K562 (cell line): ENCODE results near the gene FAAH. TPM values are rescaled to one million over a fixed set of nuclear protein-coding genes. Genes with fewer than 3 reads are reported as not detected.

Experiments used
- ATAC-seq: fragments of 200-7000 bp; cut with Tn5 transposase; 3 replicates; pipeline ENCODE4 v1.9.1; 2020; ENCODE audit warnings: moderate library complexity
- BruUV-seq: library from RNA; stranded (reverse); fragments of 400-500 nt; replicated peaks from 2 replicates; lab custom pipeline; 2021; lab: Mats Ljungman, UMichigan
- CTCF ChIA-PET: fragments of 300-600 bp; formaldehyde crosslinking; extraction: SDS; loops from one replicate; lab custom pipeline; 2021; ENCODE audit warnings: low intra/inter-chr PET ratio; lab: Yijun Ruan, JAX
- POLR2A ChIA-PET: fragments of 300-600, 350-650 bp; sonication (Branson Sonifier 250); formaldehyde crosslinking; extraction: SDS; loops from one replicate; lab custom pipeline; 2021; ENCODE audit warnings: antibody characterized with exemption, inconsistent platforms; lab: Yijun Ruan, JAX
- DNase-seq, 4 experiments: peaks; one replicate each; pipeline versions ENCODE4 v3.0.0 to v3.0.0-alpha.2; 2011 to 2018; ENCODE audit warnings: low spot score in 3 of 4, mixed read lengths in 3 of 4; ENCODE audit errors: extremely low read depth in 1 of 4
- FAIRE-seq: peaks from 2 replicates; lab custom pipeline; 2011; peaks lifted over from hg19 to GRCh38; lab: Jason Lieb, UNC
- H2AFZ ChIP-seq: 2 replicates; pipeline ENCODE4 v1.6.0; 2011; ENCODE audit warnings: low read depth, low read length, control low read depth, inconsistent platforms
- H3K27ac ChIP-seq: fragments of 200-600 bp; 3 replicates; pipeline ENCODE4 v1.8.0; 2011; ENCODE audit warnings: low read depth, mild to moderate bottlenecking, control low read depth, inconsistent platforms, low read length, moderate library complexity, mixed read lengths; ENCODE audit errors: extremely low read depth
- H3K27me3 ChIP-seq, 2 experiments: fragments of 300-600 bp in 1 of 2; 2 replicates in 1 of 2; 3 replicates in 1 of 2; pipeline versions ENCODE4 v1.6.0 to v1.8.0; 2011; ENCODE audit warnings: inconsistent platforms in 2 of 2, low read length in 2 of 2, mild to moderate bottlenecking in 1 of 2, mixed read lengths in 1 of 2, moderate library complexity in 1 of 2; ENCODE audit not compliant: control insufficient read depth in 2 of 2, insufficient read depth in 2 of 2
- H3K36me3 ChIP-seq: fragments of 300-600 bp; 3 replicates; pipeline ENCODE4 v1.8.0; 2011; ENCODE audit warnings: mild to moderate bottlenecking, low read length, inconsistent platforms; ENCODE audit not compliant: control insufficient read depth, insufficient read depth
- H3K4me1 ChIP-seq, 2 experiments: fragments of 200-600 bp in 1 of 2; replicated peaks in 1 of 2; 2 replicates in 1 of 2; 3 replicates in 1 of 2; pipeline versions ENCODE4 v1.5.1 to v1.8.0; 2011; ENCODE audit warnings: inconsistent platforms in 2 of 2, low read length in 2 of 2, mild to moderate bottlenecking in 1 of 2, mixed read lengths in 1 of 2, moderate library complexity in 1 of 2; ENCODE audit not compliant: control insufficient read depth in 2 of 2, insufficient read depth in 2 of 2
- H3K4me2 ChIP-seq: 2 replicates; pipeline ENCODE4 v1.6.1; 2011; ENCODE audit warnings: low read length, control low read depth, inconsistent platforms, mixed read lengths; ENCODE audit not compliant: insufficient read depth
- H3K4me3 ChIP-seq: fragments of 200-600 bp; sonication (generic), shearing (Covaris generic); 2 replicates; pipeline ENCODE4 v1.5.1; 2016; ENCODE audit warnings: control low read depth, inconsistent platforms
- H3K79me2 ChIP-seq: fragments of 200-600 bp; 3 replicates; pipeline ENCODE4 v1.8.0; 2011; ENCODE audit warnings: low read length, inconsistent platforms; ENCODE audit not compliant: control insufficient read depth, insufficient read depth
- H3K9ac ChIP-seq, 2 experiments: 2 replicates each; pipeline versions ENCODE4 v1.6.0 to v1.6.1; 2011; ENCODE audit warnings: low read depth in 2 of 2, low read length in 2 of 2, control low read depth in 1 of 2, inconsistent platforms in 1 of 2, mild to moderate bottlenecking in 1 of 2, mixed read lengths in 1 of 2; ENCODE audit not compliant: insufficient read depth in 1 of 2
- H3K9me1 ChIP-seq: one replicate; pipeline ENCODE4 v1.6.0; 2011; ENCODE audit warnings: inconsistent platforms, mild to moderate bottlenecking, low read length, moderate library complexity; ENCODE audit not compliant: control insufficient read depth, insufficient read depth
- H3K9me3 ChIP-seq: replicated peaks from 2 replicates; pipeline ENCODE4 v1.5.1; 2011; ENCODE audit warnings: low read depth, low read length, inconsistent platforms; ENCODE audit not compliant: control insufficient read depth, insufficient read depth
- H4K20me1 ChIP-seq: replicated peaks from 2 replicates; pipeline ENCODE4 v1.6.1; 2011; ENCODE audit warnings: low read length, inconsistent platforms, mixed read lengths; ENCODE audit not compliant: control insufficient read depth, insufficient read depth
- ARHGAP35 ChIP-seq: fragments of 450-650 bp; IDR thresholded peaks from 2 replicates; pipeline ENCODE4 v1.6.1; 2018; ENCODE audit not compliant: partially characterized antibody
- E2F3 ChIP-seq: fragments of 250-450 bp; sonication (Bioruptor Pico); IDR thresholded peaks from 2 replicates; pipeline ENCODE4 v1.4.0; 2020; ENCODE audit warnings: mild to moderate bottlenecking
- EGR1 ChIP-seq: fragments of 450-650 bp; conservative IDR thresholded peaks from 2 replicates; pipeline ENCODE4 v1.6.1; 2017; ENCODE audit warnings: mild to moderate bottlenecking
- ELF4 ChIP-seq: fragments of 450-650 bp; formaldehyde crosslinking; IDR thresholded peaks from 2 replicates; pipeline ENCODE4 v1.4.0; 2022; ENCODE audit warnings: missing genetic modification characterization
- HDAC2 ChIP-seq: fragments of 450-650 bp; IDR thresholded peaks from 2 replicates; pipeline ENCODE4 v1.6.1; 2016; ENCODE audit warnings: mild to moderate bottlenecking
- KHSRP ChIP-seq: fragments of 450-650 bp; IDR thresholded peaks from 2 replicates; pipeline ENCODE4 v1.6.1; 2017
- MAFK ChIP-seq: IDR thresholded peaks from 2 replicates; pipeline ENCODE4 v1.6.1; 2011; ENCODE audit warnings: low read length, improper control_type of control experiment
- NEUROD1 ChIP-seq: fragments of 150-350 bp; IDR thresholded peaks from 2 replicates; pipeline ENCODE4 v1.6.1; 2014; ENCODE audit warnings: borderline replicate concordance, low read length, low read depth; ENCODE audit not compliant: partially characterized antibody
- NFE2L1 ChIP-seq: fragments of 450-650 bp; IDR thresholded peaks from 2 replicates; pipeline ENCODE4 v1.6.1; 2016; ENCODE audit warnings: missing genetic modification characterization, low read depth, mild to moderate bottlenecking, missing compliant biosample characterization, moderate library complexity, borderline replicate concordance
- RBM15 ChIP-seq: fragments of 200-400 bp; formaldehyde crosslinking; IDR thresholded peaks from 2 replicates; pipeline ENCODE4 v1.6.1; 2018; ENCODE audit warnings: mild to moderate bottlenecking, low read length, moderate library complexity; ENCODE audit not compliant: insufficient read depth
- SIN3B ChIP-seq: fragments of 450-650 bp; IDR thresholded peaks from 2 replicates; pipeline ENCODE4 v1.6.1; 2017; ENCODE audit warnings: low read depth, mild to moderate bottlenecking, moderate library complexity
- SNIP1 ChIP-seq: fragments of 450-650 bp; IDR thresholded peaks from 2 replicates; pipeline ENCODE4 v1.7.1; 2017; ENCODE audit warnings: low read depth, mild to moderate bottlenecking
- SPI1 ChIP-seq: IDR thresholded peaks from 2 replicates; pipeline ENCODE4 v1.6.1; 2011; ENCODE audit warnings: low read depth, low read length, control low read depth, borderline replicate concordance
- TCF7 ChIP-seq: sonication (generic); IDR thresholded peaks from 2 replicates; pipeline ENCODE4 v1.6.1; 2016; ENCODE audit warnings: antibody characterized with exemption, borderline replicate concordance
- ZBTB7A ChIP-seq: IDR thresholded peaks from 2 replicates; pipeline ENCODE4 v1.6.1; 2011; ENCODE audit warnings: low read depth, mild to moderate bottlenecking, low read length, moderate library complexity, borderline replicate concordance; ENCODE audit not compliant: control insufficient read depth
- ZC3H8 ChIP-seq: fragments of 450-650 bp; IDR thresholded peaks from 2 replicates; pipeline ENCODE4 v1.6.1; 2017
- ZNF3 ChIP-seq: fragments of 250-450 bp; sonication (Bioruptor Pico); IDR thresholded peaks from 2 replicates; pipeline ENCODE4 v1.5.0; 2021; ENCODE audit warnings: mild to moderate bottlenecking, moderate library complexity
- WGBS: fragments of 100-300 bp; shearing (Covaris generic); methylation state at CpG from one replicate; pipeline ENCODE4 v1.1.6; 2016; ENCODE audit warnings: low coverage, mixed read lengths; ENCODE audit not compliant: insufficient coverage; ENCODE audit errors: missing lambda C conversion rate; 5-methylcytosine and 5-hydroxymethylcytosine counted together
- in situ Hi-C: fragments of 300-500 bp; cut with MboI; formaldehyde crosslinking; loops from 4 replicates; pipeline ENCODE4 v1.15.0; 2018; ENCODE audit warnings: inconsistent platforms, mixed read lengths
- intact Hi-C: fragments of 100-400 bp; cut with micrococcal nuclease; formaldehyde crosslinking; loops from 2 replicates; pipeline ENCODE4 v1.14.2; 2022
- polyA plus RNA-seq, 8 experiments: library from polyadenylated mRNA; depleted of rRNA in 4 of 8; stranded (reverse) in 5 of 8; unstranded in 3 of 8; fragments of >200 nt; fragmentation: Nextera tagmentation in 2 of 8; fragmentation: Illumina TruSeq in 1 of 8; extraction: Ambion mirVana in 2 of 8; extraction: Trizol in 1 of 8; gene quantifications; 2 replicates each; pipeline versions ENCODE4 v1.2.1 to v1.2.3, GENCODE V29; 2011 to 2014; ENCODE audit warnings: inconsistent platforms in 1 of 8, missing spikeins in 1 of 8
- total RNA-seq, 7 experiments: library from RNA; depleted of rRNA in 6 of 7; stranded (reverse); fragments of >200 nt in 6 of 7; fragmentation: Illumina TruSeq in 2 of 7; extraction: Trizol in 2 of 7; gene quantifications; 2 replicates each; pipeline versions ENCODE4 v1.2.1 to v1.2.3, GENCODE V29; 2011 to 2021; ENCODE audit warnings: low replicate concordance in 1 of 7
- TF ChIP-seq, protein P1 (sequence below): fragments of 450-650 bp; conservative IDR thresholded peaks from 2 replicates; pipeline ENCODE4 v1.6.1; 2016; ENCODE audit warnings: missing genetic modification characterization, low read depth, mild to moderate bottlenecking, missing compliant biosample characterization, moderate library complexity
- TF ChIP-seq, protein P2 (sequence below): sonication (generic); formaldehyde crosslinking; IDR thresholded peaks from 2 replicates; pipeline ENCODE4 v1.8.1; 2023; ENCODE audit warnings: mild to moderate bottlenecking, missing genetic modification reagents
- TF ChIP-seq, protein P3 (sequence below): fragments of 450-650 bp; formaldehyde crosslinking; IDR thresholded peaks from 2 replicates; pipeline ENCODE4 v1.4.0; 2020; ENCODE audit warnings: mild to moderate bottlenecking, mixed read lengths

FAAH gene
- total and polyA plus RNA-seq, 9 of the 15 experiments (the other 6 are each of a cell fraction or from before 2014, with no cell fraction given) = 0.06 to 1.1 (median 0.32) TPM

DNA sequence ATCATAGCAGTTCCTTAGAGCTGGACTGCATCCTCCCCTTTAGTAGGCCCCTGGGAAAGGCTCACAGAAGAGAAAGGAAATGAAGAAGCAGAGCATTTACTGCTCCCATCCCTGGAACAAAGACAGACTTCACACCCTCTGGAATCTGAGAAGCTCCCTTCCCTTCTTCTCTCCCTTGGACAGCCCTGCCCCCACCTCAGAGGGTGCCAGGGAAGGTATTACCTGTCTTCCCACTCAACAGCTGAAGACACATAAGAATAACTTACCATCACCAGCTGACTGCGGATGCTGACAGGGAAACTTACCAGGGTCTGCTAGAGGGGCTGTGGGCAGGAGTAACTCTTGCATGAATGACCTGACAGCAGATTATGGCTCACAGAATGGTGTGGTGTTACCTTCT lies 14.1 kb upstream of the FAAH start:
- Histone ChIP-seq H3K27ac (no peak overlapping the region), H4K20me1 (no peaks in the 10 kb centered on the region), H3K9me1 (no peaks in the 10 kb centered on the region), H3K4me1 (no peaks in the 10 kb centered on the region), H3K9ac (no peak overlapping the region), H2AFZ (no peak overlapping the region), H3K9me3 (0 out of 2 replicates have a peak, but pooled peaks cover 2% of the 10 kb centered on the region), H3K79me2 (no peaks in the 10 kb centered on the region), H3K4me3 (no peak overlapping the region), H3K36me3 (no peaks in the 10 kb centered on the region), H3K27me3 (no peaks in the 10 kb centered on the region), H3K4me2 (no peak overlapping the region)
- WGBS = 31% methylated on average over 1 of the region's 1 CpG
- ATAC-seq (no peak), DNase-seq (no peak), FAIRE-seq (no peak)
- intact Hi-C loops (no loop called here), in situ Hi-C loops (no loop called here)
- TF ChIP-seq, protein P1, sequence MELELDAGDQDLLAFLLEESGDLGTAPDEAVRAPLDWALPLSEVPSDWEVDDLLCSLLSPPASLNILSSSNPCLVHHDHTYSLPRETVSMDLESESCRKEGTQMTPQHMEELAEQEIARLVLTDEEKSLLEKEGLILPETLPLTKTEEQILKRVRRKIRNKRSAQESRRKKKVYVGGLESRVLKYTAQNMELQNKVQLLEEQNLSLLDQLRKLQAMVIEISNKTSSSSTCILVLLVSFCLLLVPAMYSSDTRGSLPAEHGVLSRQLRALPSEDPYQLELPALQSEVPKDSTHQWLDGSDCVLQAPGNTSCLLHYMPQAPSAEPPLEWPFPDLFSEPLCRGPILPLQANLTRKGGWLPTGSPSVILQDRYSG (tag) = no peak
- TF ChIP-seq, protein P2, sequence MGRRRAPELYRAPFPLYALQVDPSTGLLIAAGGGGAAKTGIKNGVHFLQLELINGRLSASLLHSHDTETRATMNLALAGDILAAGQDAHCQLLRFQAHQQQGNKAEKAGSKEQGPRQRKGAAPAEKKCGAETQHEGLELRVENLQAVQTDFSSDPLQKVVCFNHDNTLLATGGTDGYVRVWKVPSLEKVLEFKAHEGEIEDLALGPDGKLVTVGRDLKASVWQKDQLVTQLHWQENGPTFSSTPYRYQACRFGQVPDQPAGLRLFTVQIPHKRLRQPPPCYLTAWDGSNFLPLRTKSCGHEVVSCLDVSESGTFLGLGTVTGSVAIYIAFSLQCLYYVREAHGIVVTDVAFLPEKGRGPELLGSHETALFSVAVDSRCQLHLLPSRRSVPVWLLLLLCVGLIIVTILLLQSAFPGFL (CRISPR knock-in tag) = no peak
- no peak for TF ChIP-seq RBM15
- TF ChIP-seq KHSRP = no peak
- no peak for TF ChIP-seq TCF7
- no peak for TF ChIP-seq SPI1
- TF ChIP-seq ZNF3 (CRISPR knock-in tag) = no peak
- TF ChIP-seq SNIP1 = no peak
- TF ChIP-seq HDAC2 = no peak
- no peak for TF ChIP-seq ELF4
- no peak for TF ChIP-seq SIN3B
- no peak for TF ChIP-seq ZBTB7A
- no peak for TF ChIP-seq NEUROD1
- TF ChIP-seq, protein P3, sequence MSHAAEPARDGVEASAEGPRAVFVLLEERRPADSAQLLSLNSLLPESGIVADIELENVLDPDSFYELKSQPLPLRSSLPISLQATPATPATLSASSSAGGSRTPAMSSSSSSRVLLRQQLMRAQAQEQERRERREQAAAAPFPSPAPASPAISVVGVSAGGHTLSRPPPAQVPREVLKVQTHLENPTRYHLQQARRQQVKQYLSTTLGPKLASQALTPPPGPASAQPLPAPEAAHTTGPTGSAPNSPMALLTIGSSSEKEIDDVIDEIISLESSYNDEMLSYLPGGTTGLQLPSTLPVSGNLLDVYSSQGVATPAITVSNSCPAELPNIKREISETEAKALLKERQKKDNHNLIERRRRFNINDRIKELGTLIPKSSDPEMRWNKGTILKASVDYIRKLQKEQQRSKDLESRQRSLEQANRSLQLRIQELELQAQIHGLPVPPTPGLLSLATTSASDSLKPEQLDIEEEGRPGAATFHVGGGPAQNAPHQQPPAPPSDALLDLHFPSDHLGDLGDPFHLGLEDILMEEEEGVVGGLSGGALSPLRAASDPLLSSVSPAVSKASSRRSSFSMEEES = no peak
- no peak for TF ChIP-seq ZC3H8
- TF ChIP-seq MAFK = no peak
- TF ChIP-seq ARHGAP35 = no peak
- TF ChIP-seq EGR1 = no peak
- TF ChIP-seq NFE2L1 (tag) = no peak
- TF ChIP-seq E2F3 (CRISPR knock-in tag) = no peak
- POLR2A ChIA-PET = interaction anchor here (0.7 to 1.6 kb wide), 6 partner anchors 10 to 57 kb away, joined by 3 to 7 read pairs (median 4); no protein-coding TSS in a partner anchor
- no TSS peak for BruUV-seq
- CTCF ChIA-PET = no interaction called here
